Coronary artery (tissue), 2 donors: Measurements from ENCODE around the gene SLC6A17.

Experiments
- DNase-seq: peaks from one replicate; pipeline ENCODE4 v3.0.0-alpha.2; 2017; ENCODE audit warnings: low spot score
- H3K27ac ChIP-seq, 2 donors: fragments of 200-600 bp; sonication (generic); one replicate each; pipeline ENCODE4 v1.5.1; 2016 to 2019
- H3K4me3 ChIP-seq: fragments of 200-600 bp; sonication (generic); 2 replicates; pipeline ENCODE4 v1.5.1; 2016; ENCODE audit warnings: mild to moderate bottlenecking, moderate library complexity
- TF ChIP-seq, protein P1 (sequence below): fragments of 200-600 bp; sonication (generic); IDR thresholded peaks from one replicate; pipeline ENCODE4 v1.5.1; 2019; ENCODE audit warnings: antibody characterized with exemption

Gene SLC6A17

DNA sequence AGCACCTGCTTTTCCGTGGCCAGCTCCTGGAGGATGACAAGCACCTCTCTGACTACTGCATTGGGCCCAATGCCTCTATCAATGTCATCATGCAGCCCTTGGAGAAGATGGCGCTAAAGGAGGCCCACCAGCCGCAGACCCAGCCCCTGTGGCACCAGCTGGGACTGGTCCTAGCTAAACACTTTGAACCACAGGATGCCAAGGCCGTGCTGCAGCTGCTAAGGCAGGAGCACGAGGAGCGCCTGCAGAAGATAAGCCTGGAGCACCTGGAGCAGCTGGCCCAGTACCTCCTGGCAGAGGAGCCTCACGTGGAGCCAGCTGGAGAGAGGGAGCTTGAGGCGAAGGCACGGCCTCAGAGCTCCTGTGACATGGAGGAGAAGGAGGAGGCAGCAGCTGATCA is 37.6 kb upstream of the SLC6A17 start:
- Histone ChIP-seq H3K27ac (no peak overlapping the region), H3K4me3 (no peak overlapping the region)
- no peak for DNase-seq
- TF ChIP-seq, protein P1, sequence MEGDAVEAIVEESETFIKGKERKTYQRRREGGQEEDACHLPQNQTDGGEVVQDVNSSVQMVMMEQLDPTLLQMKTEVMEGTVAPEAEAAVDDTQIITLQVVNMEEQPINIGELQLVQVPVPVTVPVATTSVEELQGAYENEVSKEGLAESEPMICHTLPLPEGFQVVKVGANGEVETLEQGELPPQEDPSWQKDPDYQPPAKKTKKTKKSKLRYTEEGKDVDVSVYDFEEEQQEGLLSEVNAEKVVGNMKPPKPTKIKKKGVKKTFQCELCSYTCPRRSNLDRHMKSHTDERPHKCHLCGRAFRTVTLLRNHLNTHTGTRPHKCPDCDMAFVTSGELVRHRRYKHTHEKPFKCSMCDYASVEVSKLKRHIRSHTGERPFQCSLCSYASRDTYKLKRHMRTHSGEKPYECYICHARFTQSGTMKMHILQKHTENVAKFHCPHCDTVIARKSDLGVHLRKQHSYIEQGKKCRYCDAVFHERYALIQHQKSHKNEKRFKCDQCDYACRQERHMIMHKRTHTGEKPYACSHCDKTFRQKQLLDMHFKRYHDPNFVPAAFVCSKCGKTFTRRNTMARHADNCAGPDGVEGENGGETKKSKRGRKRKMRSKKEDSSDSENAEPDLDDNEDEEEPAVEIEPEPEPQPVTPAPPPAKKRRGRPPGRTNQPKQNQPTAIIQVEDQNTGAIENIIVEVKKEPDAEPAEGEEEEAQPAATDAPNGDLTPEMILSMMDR = no peak

DNA sequence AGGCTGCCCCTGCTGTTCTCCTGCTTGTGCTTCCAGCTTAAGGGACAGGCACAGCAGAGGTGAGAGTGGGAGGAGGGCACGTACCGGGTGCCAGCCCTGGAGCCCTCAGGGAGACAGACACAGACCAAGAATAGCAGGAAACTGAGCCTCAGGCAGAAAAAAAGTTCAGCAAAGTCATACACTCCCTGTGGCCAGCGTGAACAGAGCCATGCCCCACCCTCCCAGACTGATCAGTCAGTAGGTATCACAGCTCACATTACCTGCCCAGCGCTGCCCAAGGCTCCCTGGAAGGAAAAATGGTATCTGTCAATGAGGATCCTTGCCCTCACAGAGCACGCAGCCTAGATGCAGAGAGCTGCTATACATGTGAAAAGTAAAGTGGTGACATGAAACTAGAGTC is 36.7 kb upstream of the SLC6A17 start:
- TF ChIP-seq, protein P1 = no peak
- no peak overlapping the region for H3K4me3 ChIP-seq
- H3K27ac ChIP-seq = no peak overlapping the region
- no peak for DNase-seq

DNA sequence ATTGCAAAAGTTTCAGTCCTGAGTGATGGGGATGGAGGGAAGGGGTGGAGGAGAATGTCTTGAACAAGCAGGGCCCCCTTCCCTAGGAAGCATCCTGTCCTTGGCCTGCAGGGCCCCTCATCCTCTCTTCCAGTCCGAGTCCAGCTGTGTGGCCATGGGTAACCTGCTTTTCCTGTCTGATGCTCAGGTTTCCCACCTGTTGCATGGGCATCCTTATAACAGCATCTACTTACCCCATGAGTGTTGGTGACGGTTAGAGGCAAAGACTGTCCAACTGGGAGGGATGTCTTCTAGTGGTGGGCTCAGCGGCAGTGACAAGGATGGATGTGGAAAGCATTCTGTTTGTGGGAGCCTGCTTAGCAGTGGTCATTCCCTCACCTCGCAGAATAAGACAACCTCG is 36.1 kb upstream of the SLC6A17 start:
- Histone ChIP-seq H3K4me3 (no peak overlapping the region), H3K27ac (no peak overlapping the region)
- DNase-seq = no peak
- TF ChIP-seq, protein P1 = no peak

DNA sequence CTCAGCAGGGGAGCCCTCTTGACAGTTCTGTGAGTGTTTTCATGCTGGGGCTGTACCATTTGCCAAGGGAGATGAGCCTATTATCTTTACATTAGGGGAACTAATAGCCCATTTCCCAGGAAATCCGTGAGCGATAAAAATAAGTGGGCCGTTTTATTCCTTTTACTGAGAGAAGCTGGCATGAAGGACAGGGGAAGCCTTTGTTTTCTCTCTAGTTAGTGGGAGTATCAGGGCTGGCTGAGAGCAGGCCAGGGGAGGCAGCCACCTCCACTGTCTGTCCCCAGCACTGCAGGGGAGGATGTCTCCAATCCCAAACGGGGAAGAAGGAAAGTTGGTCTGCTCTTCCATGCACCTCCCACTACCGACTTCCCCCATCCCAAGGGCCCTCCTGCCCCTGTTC is 35.5 kb upstream of the SLC6A17 start:
- DNase-seq = no peak
- Histone ChIP-seq H3K4me3 (no peak overlapping the region), H3K27ac (no peak overlapping the region)
- TF ChIP-seq, protein P1 = no peak

DNA sequence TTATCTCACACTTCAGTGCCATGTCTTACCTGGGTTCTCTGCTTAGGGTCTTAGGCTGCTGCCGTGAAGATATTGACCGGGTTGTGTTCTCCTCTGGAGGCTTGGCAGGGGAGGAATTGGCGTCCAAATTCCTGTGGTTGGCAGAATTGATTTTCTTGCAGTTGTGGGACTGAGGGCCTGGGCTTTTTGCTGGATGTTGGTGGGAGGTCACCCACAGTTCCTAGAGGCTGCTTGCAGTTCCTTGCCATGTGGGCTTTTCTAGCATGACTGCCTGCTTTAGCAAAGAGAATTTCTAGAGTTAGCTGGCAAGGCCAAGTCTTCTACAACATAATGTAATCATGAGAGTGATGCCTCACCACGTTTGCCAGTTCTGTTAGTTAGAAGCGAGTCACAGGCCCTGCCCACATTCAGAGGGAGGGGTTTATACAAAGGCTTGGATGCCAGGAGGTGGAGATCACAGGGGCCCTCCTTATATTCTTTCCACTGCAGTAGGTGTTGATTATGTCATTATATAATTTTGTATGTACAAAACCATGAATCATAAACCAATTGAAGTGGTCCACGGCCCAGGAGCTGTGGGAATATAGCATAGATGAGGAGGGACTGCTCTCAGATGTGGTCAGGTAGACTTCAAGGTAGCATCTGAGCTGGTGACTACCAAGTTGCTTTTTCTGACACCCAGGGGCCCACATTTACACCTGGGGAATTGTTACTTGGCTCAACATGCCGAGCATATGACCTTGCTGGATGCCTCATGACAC is 31.5 kb upstream of the SLC6A17 start:
- DNase-seq = no peak
- TF ChIP-seq, protein P1 = no peak
- Histone ChIP-seq H3K4me3 (no peak overlapping the region), H3K27ac (no peak overlapping the region)

DNA sequence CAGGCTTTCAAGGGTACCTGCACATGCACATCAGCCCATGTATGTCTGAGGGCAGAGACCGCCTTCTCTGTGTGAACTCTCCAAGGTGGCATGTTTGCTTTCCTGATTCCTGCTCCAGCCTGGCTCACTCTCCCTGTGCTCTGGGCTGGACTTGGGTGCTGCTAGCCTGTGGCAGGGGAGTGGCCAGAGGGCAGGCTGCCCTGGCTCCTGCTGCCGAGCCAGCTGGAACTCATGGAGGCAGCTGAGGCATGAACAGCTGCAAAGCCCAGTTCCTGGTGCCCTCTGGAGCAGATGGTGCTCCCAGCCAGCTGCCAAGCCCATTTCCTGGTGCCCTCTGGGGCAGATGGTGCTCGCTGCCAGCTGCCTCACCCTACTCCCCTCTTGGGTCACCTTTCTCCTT is 30.5 kb upstream of the SLC6A17 start:
- H3K4me3 ChIP-seq = no peak overlapping the region
- TF ChIP-seq, protein P1 = no peak
- no peak for DNase-seq

DNA sequence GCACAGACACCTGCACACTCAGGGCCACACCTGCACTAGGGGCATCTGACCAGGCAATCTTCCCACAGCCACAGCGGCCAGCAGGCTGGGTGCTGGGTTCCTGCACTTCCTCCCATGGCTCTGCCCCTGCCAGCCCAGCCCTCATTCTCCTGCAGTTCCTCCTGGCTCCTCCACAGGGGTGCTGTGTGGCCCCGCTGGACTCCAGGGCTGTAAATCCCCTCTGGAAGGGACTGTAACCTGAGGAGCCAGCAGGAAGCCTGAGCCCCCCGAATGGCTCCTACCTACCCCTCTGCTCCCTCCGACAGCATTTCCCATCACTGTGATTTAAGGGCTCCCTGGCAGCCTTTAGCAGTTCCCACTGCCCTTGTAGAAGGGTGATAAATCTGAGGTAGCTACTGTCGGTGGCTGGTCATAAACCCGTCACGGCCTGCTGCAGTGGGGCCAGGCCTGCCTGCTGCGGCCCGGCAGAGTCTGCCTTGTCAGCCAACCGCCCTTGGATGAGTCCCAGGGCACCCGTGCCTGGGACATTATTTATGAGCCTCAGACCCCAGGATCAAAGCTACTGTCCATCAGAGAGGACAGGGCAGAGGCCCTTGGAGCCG is 29.2 kb upstream of the SLC6A17 start:
- H3K27ac ChIP-seq = no peak overlapping the region
- TF ChIP-seq, protein P1 = no peak
- H3K4me3 ChIP-seq = no peak overlapping the region
- no peak for DNase-seq

More for the DNA sequence above, 30.5 kb upstream of the SLC6A17 start:
- H3K27ac ChIP-seq = no peak overlapping the region
